Measurements from ENCODE around the gene SLC38A10. TPM values are rescaled to one million over a fixed set of nuclear protein-coding genes. Genes with fewer than 3 reads are reported as not detected.

SLC38A10 gene
- total and polyA plus RNA-seq, 2 of the 13 experiments (the other 11 are each of a cell fraction or from before 2014, with no cell fraction given), result 23.4 to 55.8 TPM

DNA sequence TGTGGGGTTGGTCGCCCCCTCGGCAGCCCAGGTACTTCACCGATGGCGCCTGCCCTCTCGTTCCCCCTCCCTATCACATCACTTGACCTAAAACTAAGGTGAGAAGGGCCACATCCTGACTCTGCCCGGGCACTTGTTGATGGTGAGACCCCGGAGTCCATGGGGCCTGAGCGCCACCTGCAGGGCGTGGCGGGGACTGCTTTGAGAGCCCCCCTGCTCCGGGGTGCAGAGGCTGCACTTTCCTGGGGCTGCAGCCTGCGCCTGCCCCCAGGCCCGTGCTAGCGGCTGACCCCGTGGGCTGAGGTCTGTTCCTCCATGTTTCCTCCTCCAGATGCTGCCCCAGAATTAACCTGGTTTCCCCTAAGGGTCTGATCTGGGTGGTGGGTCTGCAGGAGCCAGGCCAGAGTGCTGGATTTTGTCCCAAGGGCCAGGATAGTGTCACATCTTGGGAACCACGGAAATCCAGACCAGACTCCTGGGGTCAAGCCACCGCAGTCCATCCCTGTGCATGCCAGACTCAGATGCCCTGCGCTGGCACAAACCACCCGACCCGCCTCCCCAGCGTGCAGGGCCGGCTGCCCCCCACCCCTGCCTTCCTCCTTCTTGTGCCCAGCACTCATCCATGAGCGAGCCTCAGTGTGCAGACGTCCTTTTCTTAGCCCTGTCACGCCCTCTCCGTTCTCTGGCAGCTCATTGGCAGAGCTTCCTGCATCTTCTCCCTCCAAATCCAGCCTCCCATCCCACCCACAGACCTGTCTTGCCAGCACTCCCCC, 53.3 kb downstream of the SLC38A10 start (continued):
- TF ChIP-seq, protein P1, sequence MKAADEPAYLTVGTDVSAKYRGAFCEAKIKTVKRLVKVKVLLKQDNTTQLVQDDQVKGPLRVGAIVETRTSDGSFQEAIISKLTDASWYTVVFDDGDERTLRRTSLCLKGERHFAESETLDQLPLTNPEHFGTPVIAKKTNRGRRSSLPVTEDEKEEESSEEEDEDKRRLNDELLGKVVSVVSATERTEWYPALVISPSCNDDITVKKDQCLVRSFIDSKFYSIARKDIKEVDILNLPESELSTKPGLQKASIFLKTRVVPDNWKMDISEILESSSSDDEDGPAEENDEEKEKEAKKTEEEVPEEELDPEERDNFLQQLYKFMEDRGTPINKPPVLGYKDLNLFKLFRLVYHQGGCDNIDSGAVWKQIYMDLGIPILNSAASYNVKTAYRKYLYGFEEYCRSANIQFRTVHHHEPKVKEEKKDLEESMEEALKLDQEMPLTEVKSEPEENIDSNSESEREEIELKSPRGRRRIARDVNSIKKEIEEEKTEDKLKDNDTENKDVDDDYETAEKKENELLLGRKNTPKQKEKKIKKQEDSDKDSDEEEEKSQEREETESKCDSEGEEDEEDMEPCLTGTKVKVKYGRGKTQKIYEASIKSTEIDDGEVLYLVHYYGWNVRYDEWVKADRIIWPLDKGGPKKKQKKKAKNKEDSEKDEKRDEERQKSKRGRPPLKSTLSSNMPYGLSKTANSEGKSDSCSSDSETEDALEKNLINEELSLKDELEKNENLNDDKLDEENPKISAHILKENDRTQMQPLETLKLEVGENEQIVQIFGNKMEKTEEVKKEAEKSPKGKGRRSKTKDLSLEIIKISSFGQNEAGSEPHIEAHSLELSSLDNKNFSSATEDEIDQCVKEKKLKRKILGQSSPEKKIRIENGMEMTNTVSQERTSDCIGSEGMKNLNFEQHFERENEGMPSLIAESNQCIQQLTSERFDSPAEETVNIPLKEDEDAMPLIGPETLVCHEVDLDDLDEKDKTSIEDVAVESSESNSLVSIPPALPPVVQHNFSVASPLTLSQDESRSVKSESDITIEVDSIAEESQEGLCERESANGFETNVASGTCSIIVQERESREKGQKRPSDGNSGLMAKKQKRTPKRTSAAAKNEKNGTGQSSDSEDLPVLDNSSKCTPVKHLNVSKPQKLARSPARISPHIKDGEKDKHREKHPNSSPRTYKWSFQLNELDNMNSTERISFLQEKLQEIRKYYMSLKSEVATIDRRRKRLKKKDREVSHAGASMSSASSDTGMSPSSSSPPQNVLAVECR (CRISPR knock-in tag; IDR thresholded peaks at IDR 0.05; ENCODE audit: borderline replicate concordance), result peak; percentile 43; the same call in 1 of the 2 replicates
- TF ChIP-seq ATM (IDR thresholded peaks at IDR 0.05; ENCODE audit: borderline replicate concordance), result no peak
- TF ChIP-seq, protein P2, sequence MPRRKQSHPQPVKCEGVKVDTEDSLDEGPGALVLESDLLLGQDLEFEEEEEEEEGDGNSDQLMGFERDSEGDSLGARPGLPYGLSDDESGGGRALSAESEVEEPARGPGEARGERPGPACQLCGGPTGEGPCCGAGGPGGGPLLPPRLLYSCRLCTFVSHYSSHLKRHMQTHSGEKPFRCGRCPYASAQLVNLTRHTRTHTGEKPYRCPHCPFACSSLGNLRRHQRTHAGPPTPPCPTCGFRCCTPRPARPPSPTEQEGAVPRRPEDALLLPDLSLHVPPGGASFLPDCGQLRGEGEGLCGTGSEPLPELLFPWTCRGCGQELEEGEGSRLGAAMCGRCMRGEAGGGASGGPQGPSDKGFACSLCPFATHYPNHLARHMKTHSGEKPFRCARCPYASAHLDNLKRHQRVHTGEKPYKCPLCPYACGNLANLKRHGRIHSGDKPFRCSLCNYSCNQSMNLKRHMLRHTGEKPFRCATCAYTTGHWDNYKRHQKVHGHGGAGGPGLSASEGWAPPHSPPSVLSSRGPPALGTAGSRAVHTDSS (CRISPR knock-in tag; conservative IDR thresholded peaks at IDR 0.05), result no peak
- TF ChIP-seq, protein P3, sequence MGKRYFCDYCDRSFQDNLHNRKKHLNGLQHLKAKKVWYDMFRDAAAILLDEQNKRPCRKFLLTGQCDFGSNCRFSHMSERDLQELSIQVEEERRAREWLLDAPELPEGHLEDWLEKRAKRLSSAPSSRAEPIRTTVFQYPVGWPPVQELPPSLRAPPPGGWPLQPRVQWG (CRISPR knock-in tag; IDR thresholded peaks at IDR 0.05; ENCODE audit: borderline replicate concordance, low read depth), result no peak
- TF ChIP-seq ZNF441 (CRISPR knock-in tag; IDR thresholded peaks at IDR 0.05; ENCODE audit: borderline replicate concordance), result no peak
- TF ChIP-seq ZNF34 (CRISPR knock-in tag; IDR thresholded peaks at IDR 0.05; ENCODE audit: borderline replicate concordance), result 0 out of 2 replicates have a peak, but pooled peaks have one; percentile 70
- TF ChIP-seq, protein P4, sequence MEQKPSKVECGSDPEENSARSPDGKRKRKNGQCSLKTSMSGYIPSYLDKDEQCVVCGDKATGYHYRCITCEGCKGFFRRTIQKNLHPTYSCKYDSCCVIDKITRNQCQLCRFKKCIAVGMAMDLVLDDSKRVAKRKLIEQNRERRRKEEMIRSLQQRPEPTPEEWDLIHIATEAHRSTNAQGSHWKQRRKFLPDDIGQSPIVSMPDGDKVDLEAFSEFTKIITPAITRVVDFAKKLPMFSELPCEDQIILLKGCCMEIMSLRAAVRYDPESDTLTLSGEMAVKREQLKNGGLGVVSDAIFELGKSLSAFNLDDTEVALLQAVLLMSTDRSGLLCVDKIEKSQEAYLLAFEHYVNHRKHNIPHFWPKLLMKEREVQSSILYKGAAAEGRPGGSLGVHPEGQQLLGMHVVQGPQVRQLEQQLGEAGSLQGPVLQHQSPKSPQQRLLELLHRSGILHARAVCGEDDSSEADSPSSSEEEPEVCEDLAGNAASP (CRISPR knock-in tag; IDR thresholded peaks at IDR 0.05; ENCODE audit: borderline replicate concordance), result peak; percentile 56; the same call in 1 of the 2 replicates
- peak; percentile 76 for TF ChIP-seq RBM39 (IDR thresholded peaks at IDR 0.05; ENCODE audit: low read depth, low read length, poor library complexity, severe bottlenecking)
- 0 out of 2 replicates have a peak, but pooled peaks have one; percentile 29 for TF ChIP-seq ELF3 (CRISPR knock-in tag; IDR thresholded peaks at IDR 0.05)
- TF ChIP-seq, protein P5, sequence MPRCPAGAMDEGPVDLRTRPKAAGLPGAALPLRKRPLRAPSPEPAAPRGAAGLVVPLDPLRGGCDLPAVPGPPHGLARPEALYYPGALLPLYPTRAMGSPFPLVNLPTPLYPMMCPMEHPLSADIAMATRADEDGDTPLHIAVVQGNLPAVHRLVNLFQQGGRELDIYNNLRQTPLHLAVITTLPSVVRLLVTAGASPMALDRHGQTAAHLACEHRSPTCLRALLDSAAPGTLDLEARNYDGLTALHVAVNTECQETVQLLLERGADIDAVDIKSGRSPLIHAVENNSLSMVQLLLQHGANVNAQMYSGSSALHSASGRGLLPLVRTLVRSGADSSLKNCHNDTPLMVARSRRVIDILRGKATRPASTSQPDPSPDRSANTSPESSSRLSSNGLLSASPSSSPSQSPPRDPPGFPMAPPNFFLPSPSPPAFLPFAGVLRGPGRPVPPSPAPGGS (CRISPR knock-in tag; IDR thresholded peaks at IDR 0.05), result no peak
- peak; percentile 24; the same call in 1 of the 2 replicates for TF ChIP-seq SMC3 (IDR thresholded peaks at IDR 0.05; ENCODE audit: low read length)
- no peak for TF ChIP-seq ZNF205 (CRISPR knock-in tag; IDR thresholded peaks at IDR 0.05)
- no peak for TF ChIP-seq ZFAT (CRISPR knock-in tag; conservative IDR thresholded peaks at IDR 0.05)
- TF ChIP-seq ZMYM4 (CRISPR knock-in tag; IDR thresholded peaks at IDR 0.05), result 0 out of 2 replicates have a peak, but pooled peaks have one; percentile 20
- TF ChIP-seq ZNF556 (CRISPR knock-in tag; IDR thresholded peaks at IDR 0.05; ENCODE audit: borderline replicate concordance), result peak; percentile 85; the same call in 1 of the 2 replicates
- TF ChIP-seq FOXO1 (CRISPR knock-in tag; IDR thresholded peaks at IDR 0.05), result peak; percentile 55; the same call in 1 of the 2 replicates
- TF ChIP-seq SKI (IDR thresholded peaks at IDR 0.05; ENCODE audit: partially characterized antibody), result no peak
- 0 out of 2 replicates have a peak, but pooled peaks have one; percentile 37 for TF ChIP-seq STAT5B (CRISPR knock-in tag; IDR thresholded peaks at IDR 0.05)

All from HepG2 (cell line).